ENCODE measurements around the gene HRH1. TPM values are rescaled to one million over a fixed set of nuclear protein-coding genes. Genes with fewer than 3 reads are reported as not detected.

HRH1 gene
- total and polyA plus RNA-seq, 10 of the 15 experiments (the other 5 are each of a cell fraction or from before 2014, with no cell fraction given): not detected

GRCh38 chr3:11170052-11170770 is 15.9 kb downstream of the HRH1 start:
- no peak overlapping the region for H3K4me2 ChIP-seq (ENCODE audit: control insufficient read depth, insufficient read depth)

More at GRCh38 chr3:11170052-11170770, 15.9 kb downstream of the HRH1 start:
- intact Hi-C loops (cut with micrococcal nuclease; ENCODE audit: unreplicated experiment) (no loop called here), in situ Hi-C loops (cut with MboI) (no loop called here)
- SMC1A ChIA-PET (ENCODE audit: uncharacterized antibody, unreplicated experiment): no interaction called here
- Histone ChIP-seq H2AFZ (ENCODE audit: control insufficient read depth, low read depth, low read length) (no peak overlapping the region), H3K4me3 (no peak overlapping the region), H3K36me3 (ENCODE audit: control insufficient read depth in 2 of 2, insufficient read depth in 2 of 2, low read length in 1 of 2) (no peaks in the 10 kb centered on the region), H3K9me3 (replicated peaks; ENCODE audit: control insufficient read depth, insufficient read depth, low read length) (no peaks in the 10 kb centered on the region), H3K79me2 (ENCODE audit: control insufficient read depth, insufficient read depth, low read length) (no peaks in the 10 kb centered on the region), H3K27ac (ENCODE audit: control insufficient read depth, insufficient read depth) (no peak overlapping the region), H3K27me3 (replicated peaks in 1 of 2; ENCODE audit: control insufficient read depth in 2 of 2, insufficient read depth in 2 of 2, low read length in 1 of 2) (peaks cover 0 to 2% of the 10 kb centered on the region in 2 experiments; a peak in 2 of 4 replicates), H3K9ac (ENCODE audit: control insufficient read depth, insufficient read depth, low read length) (no peak overlapping the region), H4K20me1 (ENCODE audit: control insufficient read depth, insufficient read depth) (no peaks in the 10 kb centered on the region), H3K4me1 (ENCODE audit: control insufficient read depth, insufficient read depth, low read length) (no peaks in the 10 kb centered on the region)
- BruUV-seq (replicated peaks): no TSS peak
- 47% methylated on average over 21 of the region's 21 CpGs for WGBS (ENCODE audit: insufficient coverage, insufficient replicate concordance, low lambda C conversion rate, missing lambda C conversion rate)
- no peak for ATAC-seq
- DNase-seq (ENCODE audit: low read depth, low spot score): no peak
- POLR2A ChIA-PET: no interaction called here
- RAD21 ChIA-PET (ENCODE audit: unreplicated experiment): no interaction called here
- no peak for FAIRE-seq
- no peak for TF ChIP-seq RBBP5 (conservative IDR thresholded peaks at IDR 0.05)
- no peak for TF ChIP-seq POLR2A (IDR thresholded peaks at IDR 0.05; ENCODE audit: low read depth, low read length)
- no peak for TF ChIP-seq SIX5 (IDR thresholded peaks at IDR 0.05; ENCODE audit: low read depth, low read length, severe bottlenecking)
- no peak for TF ChIP-seq ZNF217 (IDR thresholded peaks at IDR 0.05)
- no peak for TF ChIP-seq ZNF687 (IDR thresholded peaks at IDR 0.05)
- no peak for TF ChIP-seq WRNIP1 (IDR thresholded peaks at IDR 0.05; ENCODE audit: borderline replicate concordance, low read depth, low read length)
- TF ChIP-seq, protein P1, sequence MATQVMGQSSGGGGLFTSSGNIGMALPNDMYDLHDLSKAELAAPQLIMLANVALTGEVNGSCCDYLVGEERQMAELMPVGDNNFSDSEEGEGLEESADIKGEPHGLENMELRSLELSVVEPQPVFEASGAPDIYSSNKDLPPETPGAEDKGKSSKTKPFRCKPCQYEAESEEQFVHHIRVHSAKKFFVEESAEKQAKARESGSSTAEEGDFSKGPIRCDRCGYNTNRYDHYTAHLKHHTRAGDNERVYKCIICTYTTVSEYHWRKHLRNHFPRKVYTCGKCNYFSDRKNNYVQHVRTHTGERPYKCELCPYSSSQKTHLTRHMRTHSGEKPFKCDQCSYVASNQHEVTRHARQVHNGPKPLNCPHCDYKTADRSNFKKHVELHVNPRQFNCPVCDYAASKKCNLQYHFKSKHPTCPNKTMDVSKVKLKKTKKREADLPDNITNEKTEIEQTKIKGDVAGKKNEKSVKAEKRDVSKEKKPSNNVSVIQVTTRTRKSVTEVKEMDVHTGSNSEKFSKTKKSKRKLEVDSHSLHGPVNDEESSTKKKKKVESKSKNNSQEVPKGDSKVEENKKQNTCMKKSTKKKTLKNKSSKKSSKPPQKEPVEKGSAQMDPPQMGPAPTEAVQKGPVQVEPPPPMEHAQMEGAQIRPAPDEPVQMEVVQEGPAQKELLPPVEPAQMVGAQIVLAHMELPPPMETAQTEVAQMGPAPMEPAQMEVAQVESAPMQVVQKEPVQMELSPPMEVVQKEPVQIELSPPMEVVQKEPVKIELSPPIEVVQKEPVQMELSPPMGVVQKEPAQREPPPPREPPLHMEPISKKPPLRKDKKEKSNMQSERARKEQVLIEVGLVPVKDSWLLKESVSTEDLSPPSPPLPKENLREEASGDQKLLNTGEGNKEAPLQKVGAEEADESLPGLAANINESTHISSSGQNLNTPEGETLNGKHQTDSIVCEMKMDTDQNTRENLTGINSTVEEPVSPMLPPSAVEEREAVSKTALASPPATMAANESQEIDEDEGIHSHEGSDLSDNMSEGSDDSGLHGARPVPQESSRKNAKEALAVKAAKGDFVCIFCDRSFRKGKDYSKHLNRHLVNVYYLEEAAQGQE (IDR thresholded peaks at IDR 0.05; ENCODE audit: low read depth, low read length): no peak
- TF ChIP-seq KAT2A (conservative IDR thresholded peaks at IDR 0.05; ENCODE audit: control insufficient read depth, low read depth, low read length): no peak
- no peak for TF ChIP-seq LARP7 (IDR thresholded peaks at IDR 0.05)
- TF ChIP-seq, protein P2, sequence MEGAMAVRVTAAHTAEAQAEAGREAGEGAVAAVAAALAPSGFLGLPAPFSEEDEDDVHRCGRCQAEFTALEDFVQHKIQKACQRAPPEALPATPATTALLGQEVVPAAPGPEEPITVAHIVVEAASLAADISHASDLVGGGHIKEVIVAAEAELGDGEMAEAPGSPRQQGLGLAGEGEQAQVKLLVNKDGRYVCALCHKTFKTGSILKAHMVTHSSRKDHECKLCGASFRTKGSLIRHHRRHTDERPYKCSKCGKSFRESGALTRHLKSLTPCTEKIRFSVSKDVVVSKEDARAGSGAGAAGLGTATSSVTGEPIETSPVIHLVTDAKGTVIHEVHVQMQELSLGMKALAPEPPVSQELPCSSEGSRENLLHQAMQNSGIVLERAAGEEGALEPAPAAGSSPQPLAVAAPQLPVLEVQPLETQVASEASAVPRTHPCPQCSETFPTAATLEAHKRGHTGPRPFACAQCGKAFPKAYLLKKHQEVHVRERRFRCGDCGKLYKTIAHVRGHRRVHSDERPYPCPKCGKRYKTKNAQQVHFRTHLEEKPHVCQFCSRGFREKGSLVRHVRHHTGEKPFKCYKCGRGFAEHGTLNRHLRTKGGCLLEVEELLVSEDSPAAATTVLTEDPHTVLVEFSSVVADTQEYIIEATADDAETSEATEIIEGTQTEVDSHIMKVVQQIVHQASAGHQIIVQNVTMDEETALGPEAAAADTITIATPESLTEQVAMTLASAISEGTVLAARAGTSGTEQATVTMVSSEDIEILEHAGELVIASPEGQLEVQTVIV (IDR thresholded peaks at IDR 0.05; ENCODE audit: borderline replicate concordance, partially characterized antibody): no peak
- TF ChIP-seq BACH1 (IDR thresholded peaks at IDR 0.05; ENCODE audit: borderline replicate concordance): no peak
- CTCF ChIA-PET: interaction anchor here (0.6 to 1.2 kb wide), 3 partner anchors 15 to 31 kb away, joined by 3 read pairs; no protein-coding TSS in a partner anchor
